ENCODE measurements around the gene ESPL1. TPM values are rescaled to one million over a fixed set of nuclear protein-coding genes. Genes with fewer than 3 reads are reported as not detected.

ESPL1 gene
- total and polyA plus RNA-seq, 2 of the 13 experiments (the other 11 are each of a cell fraction or from before 2014, with no cell fraction given), result 5.8 to 11.5 TPM

DNA sequence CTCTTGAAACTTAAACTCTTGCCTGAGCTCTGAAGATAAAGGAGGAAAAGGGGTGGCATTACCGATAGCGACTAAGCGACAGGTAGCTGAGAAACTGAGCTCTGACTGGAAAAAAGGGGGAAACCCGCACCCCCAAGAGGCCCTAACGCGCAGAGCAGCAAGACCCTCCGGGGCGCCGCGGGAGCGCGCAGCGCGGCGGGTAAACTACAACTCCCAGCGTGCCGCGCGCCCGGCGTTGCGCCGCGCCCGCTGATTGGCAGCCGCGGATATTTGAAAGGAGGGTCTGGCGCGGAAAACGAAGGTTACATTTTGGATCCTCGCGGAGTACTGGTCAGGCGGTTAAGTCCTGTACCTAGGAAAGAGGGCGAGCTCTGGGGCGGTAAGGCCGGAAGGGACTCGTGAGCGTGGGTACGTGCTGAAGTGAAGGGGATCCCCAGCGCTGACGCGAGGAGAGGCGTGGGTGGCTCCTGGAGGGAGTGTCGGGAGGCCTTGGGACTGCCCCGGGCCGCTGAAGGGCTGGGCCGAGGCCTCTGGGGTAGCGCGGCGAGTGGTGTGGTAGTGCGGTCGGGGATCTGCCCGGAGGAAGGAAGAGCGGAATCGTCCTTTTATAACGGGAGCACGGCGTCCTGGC lies at the start of gene ESPL1 (continued):
- TF ChIP-seq, protein P1, sequence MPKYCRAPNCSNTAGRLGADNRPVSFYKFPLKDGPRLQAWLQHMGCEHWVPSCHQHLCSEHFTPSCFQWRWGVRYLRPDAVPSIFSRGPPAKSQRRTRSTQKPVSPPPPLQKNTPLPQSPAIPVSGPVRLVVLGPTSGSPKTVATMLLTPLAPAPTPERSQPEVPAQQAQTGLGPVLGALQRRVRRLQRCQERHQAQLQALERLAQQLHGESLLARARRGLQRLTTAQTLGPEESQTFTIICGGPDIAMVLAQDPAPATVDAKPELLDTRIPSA (CRISPR knock-in tag; IDR thresholded peaks at IDR 0.05; ENCODE audit: borderline replicate concordance), result peak; percentile 29; the same call in 1 of the 2 replicates
- TF ChIP-seq FOXA1 (IDR thresholded peaks at IDR 0.05) (no peak), FOXA1 (CRISPR knock-in tag; IDR thresholded peaks at IDR 0.05) (no peak), FOXC1 (CRISPR knock-in tag; IDR thresholded peaks at IDR 0.05; ENCODE audit: borderline replicate concordance) (peak; percentile 67; the same call in 1 of the 2 replicates), SMAD3 (CRISPR knock-in tag; IDR thresholded peaks at IDR 0.05) (peak; percentile 73; the same call in 1 of the 2 replicates), ZSCAN31 (CRISPR knock-in tag; IDR thresholded peaks at IDR 0.05; ENCODE audit: low read depth) (peak; percentile 28; the same call in 1 of the 2 replicates), HNRNPL (IDR thresholded peaks at IDR 0.05; ENCODE audit: low read depth, low read length) (no peak), SSRP1 (CRISPR knock-in tag; IDR thresholded peaks at IDR 0.05) (no peak), ZMYM3 (CRISPR knock-in tag; IDR thresholded peaks at IDR 0.05) (0 out of 2 replicates have a peak, but pooled peaks have one; percentile 10), RORA (CRISPR knock-in tag; IDR thresholded peaks at IDR 0.05) (no peak), PCBP2 (optimal IDR thresholded peaks at IDR 0.05; ENCODE audit: low read depth, low read length, poor library complexity, severe bottlenecking) (no peak), IRF2 (CRISPR knock-in tag; IDR thresholded peaks at IDR 0.05) (peak; percentile 70), ZNF557 (CRISPR knock-in tag; IDR thresholded peaks at IDR 0.05) (no peak), ZNF430 (CRISPR knock-in tag; IDR thresholded peaks at IDR 0.05) (0 out of 2 replicates have a peak, but pooled peaks have one; percentile 40), HOXA5 (CRISPR knock-in tag; IDR thresholded peaks at IDR 0.05) (no peak), ZNF737 (CRISPR knock-in tag; IDR thresholded peaks at IDR 0.05; ENCODE audit: borderline replicate concordance) (no peak), PHF8 (CRISPR knock-in tag; IDR thresholded peaks at IDR 0.05) (peak; percentile 90), RARA (CRISPR knock-in tag; IDR thresholded peaks at IDR 0.05) (0 out of 2 replicates have a peak, but pooled peaks have one; percentile 9), ZNF138 (CRISPR knock-in tag; IDR thresholded peaks at IDR 0.05; ENCODE audit: low read depth) (no peak), NKX3-1 (CRISPR knock-in tag; IDR thresholded peaks at IDR 0.05) (no peak)
- TF ChIP-seq, protein P2, sequence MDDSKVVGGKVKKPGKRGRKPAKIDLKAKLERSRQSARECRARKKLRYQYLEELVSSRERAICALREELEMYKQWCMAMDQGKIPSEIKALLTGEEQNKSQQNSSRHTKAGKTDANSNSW (CRISPR knock-in tag; IDR thresholded peaks at IDR 0.05; ENCODE audit: borderline replicate concordance), result no peak
- TF ChIP-seq, protein P3, sequence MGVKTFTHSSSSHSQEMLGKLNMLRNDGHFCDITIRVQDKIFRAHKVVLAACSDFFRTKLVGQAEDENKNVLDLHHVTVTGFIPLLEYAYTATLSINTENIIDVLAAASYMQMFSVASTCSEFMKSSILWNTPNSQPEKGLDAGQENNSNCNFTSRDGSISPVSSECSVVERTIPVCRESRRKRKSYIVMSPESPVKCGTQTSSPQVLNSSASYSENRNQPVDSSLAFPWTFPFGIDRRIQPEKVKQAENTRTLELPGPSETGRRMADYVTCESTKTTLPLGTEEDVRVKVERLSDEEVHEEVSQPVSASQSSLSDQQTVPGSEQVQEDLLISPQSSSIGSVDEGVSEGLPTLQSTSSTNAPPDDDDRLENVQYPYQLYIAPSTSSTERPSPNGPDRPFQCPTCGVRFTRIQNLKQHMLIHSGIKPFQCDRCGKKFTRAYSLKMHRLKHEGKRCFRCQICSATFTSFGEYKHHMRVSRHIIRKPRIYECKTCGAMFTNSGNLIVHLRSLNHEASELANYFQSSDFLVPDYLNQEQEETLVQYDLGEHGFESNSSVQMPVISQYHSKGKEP (CRISPR knock-in tag; IDR thresholded peaks at IDR 0.05), result no peak
- TF ChIP-seq, protein P4, sequence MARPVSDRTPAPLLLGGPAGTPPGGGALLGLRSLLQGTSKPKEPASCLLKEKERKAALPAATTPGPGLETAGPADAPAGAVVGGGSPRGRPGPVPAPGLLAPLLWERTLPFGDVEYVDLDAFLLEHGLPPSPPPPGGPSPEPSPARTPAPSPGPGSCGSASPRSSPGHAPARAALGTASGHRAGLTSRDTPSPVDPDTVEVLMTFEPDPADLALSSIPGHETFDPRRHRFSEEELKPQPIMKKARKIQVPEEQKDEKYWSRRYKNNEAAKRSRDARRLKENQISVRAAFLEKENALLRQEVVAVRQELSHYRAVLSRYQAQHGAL (CRISPR knock-in tag; IDR thresholded peaks at IDR 0.05; ENCODE audit: not compliant biosample characterization), result no peak
- TF ChIP-seq, protein P5, sequence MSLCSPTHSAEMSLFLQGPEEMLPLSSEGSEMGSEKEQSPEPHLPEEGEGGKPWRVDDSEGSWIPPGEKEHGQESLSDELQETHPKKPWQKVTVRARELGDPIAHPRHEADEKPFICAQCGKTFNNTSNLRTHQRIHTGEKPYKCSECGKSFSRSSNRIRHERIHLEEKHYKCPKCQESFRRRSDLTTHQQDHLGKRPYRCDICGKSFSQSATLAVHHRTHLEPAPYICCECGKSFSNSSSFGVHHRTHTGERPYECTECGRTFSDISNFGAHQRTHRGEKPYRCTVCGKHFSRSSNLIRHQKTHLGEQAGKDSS (CRISPR knock-in tag; IDR thresholded peaks at IDR 0.05; ENCODE audit: borderline replicate concordance, low read depth), result no peak
- TF ChIP-seq, protein P6, sequence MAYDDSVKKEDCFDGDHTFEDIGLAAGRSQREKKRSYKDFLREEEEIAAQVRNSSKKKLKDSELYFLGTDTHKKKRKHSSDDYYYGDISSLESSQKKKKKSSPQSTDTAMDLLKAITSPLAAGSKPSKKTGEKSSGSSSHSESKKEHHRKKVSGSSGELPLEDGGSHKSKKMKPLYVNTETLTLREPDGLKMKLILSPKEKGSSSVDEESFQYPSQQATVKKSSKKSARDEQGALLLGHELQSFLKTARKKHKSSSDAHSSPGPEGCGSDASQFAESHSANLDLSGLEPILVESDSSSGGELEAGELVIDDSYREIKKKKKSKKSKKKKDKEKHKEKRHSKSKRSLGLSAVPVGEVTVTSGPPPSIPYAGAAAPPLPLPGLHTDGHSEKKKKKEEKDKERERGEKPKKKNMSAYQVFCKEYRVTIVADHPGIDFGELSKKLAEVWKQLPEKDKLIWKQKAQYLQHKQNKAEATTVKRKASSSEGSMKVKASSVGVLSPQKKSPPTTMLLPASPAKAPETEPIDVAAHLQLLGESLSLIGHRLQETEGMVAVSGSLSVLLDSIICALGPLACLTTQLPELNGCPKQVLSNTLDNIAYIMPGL (CRISPR knock-in tag; IDR thresholded peaks at IDR 0.05; ENCODE audit: borderline replicate concordance in 1 of 2, low read depth in 1 of 2), result peak; percentile 74 to 80; a peak in 3 of 4 replicates

Measured in HepG2 (cell line).